ENCODE results near the gene NPSR1.

Gene NPSR1

GRCh38 chr7:34823650-34824258, 165.7 kb downstream of the NPSR1 start:
- Histone ChIP-seq H3K27me3 (replicated peaks; ENCODE audit: control insufficient read depth, insufficient read depth, low read length) (no peaks in the 10 kb centered on the region; the same call in 1 of the 2 replicates), H3K4me3 (replicated peaks; ENCODE audit: low read depth, low read length) (no peak overlapping the region), H3K36me3 (ENCODE audit: control insufficient read depth, insufficient read depth, low read length) (no peaks in the 10 kb centered on the region)
- DNase-seq (ENCODE audit: extremely low read depth, insufficient read length) = peak; percentile 2
- peak; percentile 89 for TF ChIP-seq CTCF (IDR thresholded peaks at IDR 0.05; ENCODE audit: insufficient read depth, low read length, poor library complexity, severe bottlenecking)

- Histone ChIP-seq H3K27me3 (replicated peaks; ENCODE audit: control insufficient read depth, insufficient read depth, low read length) (no peaks in the 10 kb centered on the region; the same call in 1 of the 2 replicates), H3K4me3 (replicated peaks; ENCODE audit: low read depth, low read length) (no peak overlapping the region), H3K36me3 (ENCODE audit: control insufficient read depth, insufficient read depth, low read length) (no peaks in the 10 kb centered on the region)
- no peak for DNase-seq (ENCODE audit: extremely low read depth, insufficient read length)
- no peak for TF ChIP-seq CTCF (IDR thresholded peaks at IDR 0.05; ENCODE audit: insufficient read depth, low read length, poor library complexity, severe bottlenecking)
Measured at GRCh38 chr7:34825221-34825620, 167.2 kb downstream of the NPSR1 start.

GRCh38 chr7:34830390-34830789, 172.4 kb downstream of the NPSR1 start:
- no peak for TF ChIP-seq CTCF (IDR thresholded peaks at IDR 0.05; ENCODE audit: insufficient read depth, low read length, poor library complexity, severe bottlenecking)
- H3K27me3 ChIP-seq (replicated peaks; ENCODE audit: control insufficient read depth, insufficient read depth, low read length) = no peaks in the 10 kb centered on the region; the same call in none of the 2 replicates
- DNase-seq (ENCODE audit: extremely low read depth, insufficient read length) = no peak

GRCh38 chr7:34831436-34831835, 173.4 kb downstream of the NPSR1 start:
- DNase-seq (ENCODE audit: extremely low read depth, insufficient read length) = no peak
- no peaks in the 10 kb centered on the region; the same call in none of the 2 replicates for H3K27me3 ChIP-seq (replicated peaks; ENCODE audit: control insufficient read depth, insufficient read depth, low read length)

More at GRCh38 chr7:34830390-34830789, 172.4 kb downstream of the NPSR1 start:
- no peaks in the 10 kb centered on the region for H3K36me3 ChIP-seq (ENCODE audit: control insufficient read depth, insufficient read depth, low read length)
- H3K4me3 ChIP-seq (replicated peaks; ENCODE audit: low read depth, low read length) = no peak overlapping the region

GRCh38 chr7:34832020-34832419, 174.0 kb downstream of the NPSR1 start:
- no peak overlapping the region for H3K4me3 ChIP-seq (replicated peaks; ENCODE audit: low read depth, low read length)
- H3K36me3 ChIP-seq (ENCODE audit: control insufficient read depth, insufficient read depth, low read length) = no peaks in the 10 kb centered on the region
- no peak for TF ChIP-seq CTCF (IDR thresholded peaks at IDR 0.05; ENCODE audit: insufficient read depth, low read length, poor library complexity, severe bottlenecking)
- no peak for DNase-seq (ENCODE audit: extremely low read depth, insufficient read length)
- H3K27me3 ChIP-seq (replicated peaks; ENCODE audit: control insufficient read depth, insufficient read depth, low read length) = no peaks in the 10 kb centered on the region; the same call in none of the 2 replicates

More at GRCh38 chr7:34831436-34831835, 173.4 kb downstream of the NPSR1 start:
- no peak overlapping the region for H3K4me3 ChIP-seq (replicated peaks; ENCODE audit: low read depth, low read length)
- TF ChIP-seq CTCF (IDR thresholded peaks at IDR 0.05; ENCODE audit: insufficient read depth, low read length, poor library complexity, severe bottlenecking) = no peak
- no peaks in the 10 kb centered on the region for H3K36me3 ChIP-seq (ENCODE audit: control insufficient read depth, insufficient read depth, low read length)
